ENCODE measurements around the gene MACROD2. TPM values are rescaled to one million over a fixed set of nuclear protein-coding genes. Genes with fewer than 3 reads are reported as not detected.

The MACROD2 gene
- total and polyA plus RNA-seq, 9 donors: 3.7 to 25.5 (median 7.8) TPM

DNA sequence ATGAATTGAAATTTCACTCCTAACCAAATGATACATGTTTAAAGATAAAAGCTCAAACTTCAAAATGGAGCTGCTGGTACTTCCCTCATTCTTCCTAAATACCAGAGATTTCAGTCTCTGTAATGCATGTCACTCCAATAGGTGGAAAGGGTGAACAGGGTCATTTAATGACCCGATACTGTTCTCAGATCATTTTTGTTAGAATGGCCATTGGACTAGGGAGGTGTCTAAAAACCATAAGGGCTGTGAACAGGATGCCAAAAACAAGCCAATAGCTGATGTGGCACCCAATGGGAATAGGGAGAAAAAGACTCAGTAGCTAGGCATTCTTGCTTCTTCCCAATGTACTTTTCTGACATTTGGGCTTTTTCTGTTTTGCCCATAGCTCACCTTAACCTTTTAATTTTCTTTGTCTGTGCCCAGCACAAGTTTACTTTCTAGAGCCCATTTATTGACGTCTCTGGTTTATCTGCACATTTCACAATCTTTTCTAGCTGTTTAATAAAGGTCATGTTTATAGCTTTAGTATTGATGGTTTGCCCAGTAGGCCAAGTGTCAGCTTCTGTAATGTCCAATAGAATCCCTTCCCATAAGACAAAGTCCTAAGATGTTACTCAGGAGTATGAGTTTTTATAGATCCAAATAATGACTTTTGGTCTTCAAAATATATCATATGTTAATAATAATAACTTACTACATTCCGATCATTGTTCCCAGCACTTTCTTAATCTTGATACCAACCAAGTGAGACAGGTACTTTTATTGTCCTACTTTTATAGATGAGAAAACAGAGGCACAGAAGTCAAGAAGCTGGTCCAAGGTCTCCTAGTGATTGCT, 366.4 kb downstream of the MACROD2 start:
- Histone ChIP-seq H3K4me1 (ENCODE audit: insufficient read depth) (no peaks in the 10 kb centered on the region), H3K4me3 (no peak overlapping the region), H3K27me3 (no peaks in the 10 kb centered on the region), H3K27ac (no peak overlapping the region), H3K36me3 (no peaks in the 10 kb centered on the region), H3K9me3 (no peaks in the 10 kb centered on the region)
- DNase-seq: no peak
- 88 to 97% (median 90%) methylated on average over 3 of the region's 3 CpGs for WGBS, 3 donors
- TF ChIP-seq POLR2A (IDR thresholded peaks at IDR 0.05) (no peak), EP300 (IDR thresholded peaks at IDR 0.05) (no peak)
- TF ChIP-seq, protein P1, sequence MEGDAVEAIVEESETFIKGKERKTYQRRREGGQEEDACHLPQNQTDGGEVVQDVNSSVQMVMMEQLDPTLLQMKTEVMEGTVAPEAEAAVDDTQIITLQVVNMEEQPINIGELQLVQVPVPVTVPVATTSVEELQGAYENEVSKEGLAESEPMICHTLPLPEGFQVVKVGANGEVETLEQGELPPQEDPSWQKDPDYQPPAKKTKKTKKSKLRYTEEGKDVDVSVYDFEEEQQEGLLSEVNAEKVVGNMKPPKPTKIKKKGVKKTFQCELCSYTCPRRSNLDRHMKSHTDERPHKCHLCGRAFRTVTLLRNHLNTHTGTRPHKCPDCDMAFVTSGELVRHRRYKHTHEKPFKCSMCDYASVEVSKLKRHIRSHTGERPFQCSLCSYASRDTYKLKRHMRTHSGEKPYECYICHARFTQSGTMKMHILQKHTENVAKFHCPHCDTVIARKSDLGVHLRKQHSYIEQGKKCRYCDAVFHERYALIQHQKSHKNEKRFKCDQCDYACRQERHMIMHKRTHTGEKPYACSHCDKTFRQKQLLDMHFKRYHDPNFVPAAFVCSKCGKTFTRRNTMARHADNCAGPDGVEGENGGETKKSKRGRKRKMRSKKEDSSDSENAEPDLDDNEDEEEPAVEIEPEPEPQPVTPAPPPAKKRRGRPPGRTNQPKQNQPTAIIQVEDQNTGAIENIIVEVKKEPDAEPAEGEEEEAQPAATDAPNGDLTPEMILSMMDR (IDR thresholded peaks at IDR 0.05): no peak
- intact Hi-C loops (cut with DNase I): no loop called here

GRCh38 chr20:14374196-14374595, 378.9 kb downstream of the MACROD2 start:
- H3K4me3 ChIP-seq: no peak overlapping the region
- no peaks in the 10 kb centered on the region for H3K36me3 ChIP-seq
- no peaks in the 10 kb centered on the region for H3K9me3 ChIP-seq
- 81 to 90% (median 90%) methylated on average over 3 of the region's 3 CpGs for WGBS, 3 donors
- H3K4me1 ChIP-seq (ENCODE audit: insufficient read depth): no peaks in the 10 kb centered on the region
- H3K27ac ChIP-seq: no peak overlapping the region
- intact Hi-C loops (cut with DNase I): no loop called here
- TF ChIP-seq POLR2A (IDR thresholded peaks at IDR 0.05) (no peak), EP300 (IDR thresholded peaks at IDR 0.05) (no peak)
- TF ChIP-seq, protein P1 (IDR thresholded peaks at IDR 0.05): no peak
- no peaks in the 10 kb centered on the region for H3K27me3 ChIP-seq
- DNase-seq: no peak

DNA sequence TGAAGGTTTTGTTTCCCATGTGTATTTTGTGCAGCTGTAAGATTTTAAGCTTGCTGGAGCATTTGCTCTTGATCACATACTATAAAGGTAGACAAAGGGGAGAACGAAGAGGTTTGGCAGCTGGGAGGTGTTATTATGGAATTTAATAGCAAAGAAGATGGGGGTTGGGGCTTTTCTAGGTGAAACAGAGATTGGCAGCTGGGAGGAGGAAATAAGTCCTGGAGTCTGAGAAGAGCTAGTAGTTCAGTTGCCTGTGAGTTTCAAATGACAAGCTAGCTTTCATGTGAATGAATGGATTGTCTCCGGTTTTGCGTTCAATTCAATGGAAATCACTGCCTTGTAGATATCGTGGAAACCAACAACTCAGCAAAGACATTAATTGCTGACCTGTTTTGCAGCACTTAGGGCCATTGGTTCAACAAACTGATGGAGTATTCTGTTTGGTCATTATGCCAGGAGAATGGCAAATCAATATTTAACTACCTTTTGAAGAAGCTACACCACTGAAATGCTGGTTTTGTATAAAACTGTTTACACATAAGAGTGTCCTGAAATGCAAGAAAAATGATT, 380.2 kb downstream of the MACROD2 start:
- Histone ChIP-seq H3K4me3 (no peak overlapping the region), H3K27me3 (no peaks in the 10 kb centered on the region), H3K9me3 (no peaks in the 10 kb centered on the region), H3K27ac (no peak overlapping the region), H3K4me1 (ENCODE audit: insufficient read depth) (no peaks in the 10 kb centered on the region), H3K36me3 (no peaks in the 10 kb centered on the region)
- no peak for DNase-seq
- no peak for TF ChIP-seq POLR2A (IDR thresholded peaks at IDR 0.05)
- TF ChIP-seq, protein P1 (IDR thresholded peaks at IDR 0.05): no peak
- WGBS, 3 donors: 84 to 94% (median 86%) methylated on average over 4 of the region's 4 CpGs
- intact Hi-C loops (cut with DNase I): no loop called here

- no peak overlapping the region for H3K27ac ChIP-seq
- H3K36me3 ChIP-seq: no peaks in the 10 kb centered on the region
- intact Hi-C loops (cut with DNase I): no loop called here
- no peak for TF ChIP-seq POLR2A (IDR thresholded peaks at IDR 0.05)
- TF ChIP-seq, protein P1 (IDR thresholded peaks at IDR 0.05): no peak
- no peak for TF ChIP-seq EP300 (IDR thresholded peaks at IDR 0.05)
- H3K4me3 ChIP-seq: no peak overlapping the region
- H3K9me3 ChIP-seq: no peaks in the 10 kb centered on the region
- H3K4me1 ChIP-seq (ENCODE audit: insufficient read depth): no peaks in the 10 kb centered on the region
- DNase-seq: no peak
- no peaks in the 10 kb centered on the region for H3K27me3 ChIP-seq
These were observed 383.0 kb downstream of the MACROD2 start for GRCh38 chr20:14378326-14378725.

Measured in ovary (tissue), 9 donors.